ENCODE measurements around the gene AKAP14.

- TF ChIP-seq CTCF (IDR thresholded peaks at IDR 0.05) (no peak), POLR2AphosphoS5 (IDR thresholded peaks at IDR 0.05) (peak; percentile 35)
These were observed 47.7 kb downstream of the AKAP14 start, which contains the start of gene NKAP for GRCh38 chrX:119943185-119943988.
